Fibroblast of pulmonary artery (primary cell): ENCODE data around the gene CLSTN2.

ENCODE experiments used
- DNase-seq: peaks from one replicate; pipeline ENCODE4 v3.0.0-alpha.2; 2010; ENCODE audit warnings: low read depth
- H3K4me3 ChIP-seq: replicated peaks from 2 replicates; pipeline ENCODE4 v1.5.1; 2011; ENCODE audit warnings: low read depth, mild to moderate bottlenecking, control low read depth, low read length, moderate library complexity
- CTCF ChIP-seq: IDR thresholded peaks from 2 replicates; pipeline ENCODE4 v1.5.1; 2011; ENCODE audit warnings: mild to moderate bottlenecking, control low read depth, low read length, inconsistent platforms; ENCODE audit errors: missing control alignments

The CLSTN2 gene

GRCh38 chr3:140395134-140396075, 460.4 kb downstream of the CLSTN2 start:
- no peak overlapping the region for H3K4me3 ChIP-seq
- DNase-seq = no peak
- no peak for TF ChIP-seq CTCF

- no peak overlapping the region for H3K4me3 ChIP-seq
- TF ChIP-seq CTCF = no peak
- DNase-seq = no peak
Measured at GRCh38 chr3:140396110-140396509, 461.1 kb downstream of the CLSTN2 start.

GRCh38 chr3:140397847-140398246, 462.9 kb downstream of the CLSTN2 start:
- no peak for TF ChIP-seq CTCF
- no peak overlapping the region for H3K4me3 ChIP-seq

GRCh38 chr3:140398387-140398786, 463.4 kb downstream of the CLSTN2 start:
- no peak overlapping the region for H3K4me3 ChIP-seq
- no peak for DNase-seq
- TF ChIP-seq CTCF = no peak

More at GRCh38 chr3:140397847-140398246, 462.9 kb downstream of the CLSTN2 start:
- no peak for DNase-seq

GRCh38 chr3:140399871-140400270, 464.9 kb downstream of the CLSTN2 start:
- no peak for DNase-seq
- no peak for TF ChIP-seq CTCF
- H3K4me3 ChIP-seq = no peak overlapping the region

- TF ChIP-seq CTCF = no peak
- no peak overlapping the region for H3K4me3 ChIP-seq
- no peak for DNase-seq
Measured at GRCh38 chr3:140403079-140403478, 468.1 kb downstream of the CLSTN2 start.
